Measurements from ENCODE around the gene KITLG.
A peak's percentile ranks its signal among the peaks of the same experiment; 100 is the strongest.

Gene KITLG

GRCh38 chr12:88546226-88546625, 34.0 kb downstream of the KITLG start:
- no peak for TF ChIP-seq CTCF (IDR thresholded peaks at IDR 0.05; ENCODE audit: low read length, missing control alignments)
- H3K4me3 ChIP-seq (replicated peaks; ENCODE audit: low read depth, low read length): no peak overlapping the region
- no peak for DNase-seq (ENCODE audit: low read depth)

- peak; percentile 38 for DNase-seq (ENCODE audit: low read depth)
- no peak overlapping the region for H3K4me3 ChIP-seq (replicated peaks; ENCODE audit: low read depth, low read length)
- no peak for TF ChIP-seq CTCF (IDR thresholded peaks at IDR 0.05; ENCODE audit: low read length, missing control alignments)
Measured at GRCh38 chr12:88544991-88545980, 35.0 kb downstream of the KITLG start.

GRCh38 chr12:88539893-88540292, 40.4 kb downstream of the KITLG start:
- DNase-seq (ENCODE audit: low read depth): no peak
- TF ChIP-seq CTCF (IDR thresholded peaks at IDR 0.05; ENCODE audit: low read length, missing control alignments): no peak
- H3K4me3 ChIP-seq (replicated peaks; ENCODE audit: low read depth, low read length): no peak overlapping the region

GRCh38 chr12:88538697-88539096, 41.6 kb downstream of the KITLG start:
- DNase-seq (ENCODE audit: low read depth): no peak
- no peak overlapping the region for H3K4me3 ChIP-seq (replicated peaks; ENCODE audit: low read depth, low read length)
- TF ChIP-seq CTCF (IDR thresholded peaks at IDR 0.05; ENCODE audit: low read length, missing control alignments): no peak

GRCh38 chr12:88538250-88538649, 42.0 kb downstream of the KITLG start:
- DNase-seq (ENCODE audit: low read depth): peak; percentile 26
- TF ChIP-seq CTCF (IDR thresholded peaks at IDR 0.05; ENCODE audit: low read length, missing control alignments): no peak
- H3K4me3 ChIP-seq (replicated peaks; ENCODE audit: low read depth, low read length): no peak overlapping the region

- no peak for DNase-seq (ENCODE audit: low read depth)
- H3K4me3 ChIP-seq (replicated peaks; ENCODE audit: low read depth, low read length): no peak overlapping the region
- TF ChIP-seq CTCF (IDR thresholded peaks at IDR 0.05; ENCODE audit: low read length, missing control alignments): no peak
Measured at GRCh38 chr12:88530868-88531267, 49.4 kb downstream of the KITLG start.

Measured in fibroblast of pulmonary artery (primary cell).